Astrocyte of the spinal cord (primary cell): ENCODE measurements around the gene LAMA3.

Experiments used
- DNase-seq: peaks from one replicate; pipeline ENCODE4 v3.0.0; 2011; ENCODE audit warnings: low read depth, low spot score
- H3K4me3 ChIP-seq: 2 replicates; pipeline ENCODE4 v1.5.1; 2011; ENCODE audit warnings: low read depth, mild to moderate bottlenecking, low read length, moderate library complexity
- CTCF ChIP-seq: IDR thresholded peaks from 2 replicates; pipeline ENCODE4 v1.5.1; 2012; ENCODE audit warnings: low read depth, mild to moderate bottlenecking, low read length, inconsistent platforms
- in situ Hi-C: cut with HindIII; loops from 2 replicates; pipeline ENCODE4 v1.10.0; 2017; ENCODE audit warnings: low sequenced_read_pairs

Gene LAMA3

GRCh38 chr18:23964282-23965238 lies 275.3 kb downstream of the LAMA3 start:
- in situ Hi-C loops = no loop called here
- DNase-seq = no peak
- TF ChIP-seq CTCF = no peak
- H3K4me3 ChIP-seq = no peak overlapping the region

GRCh38 chr18:23966909-23967308 lies 277.7 kb downstream of the LAMA3 start:
- no peak for DNase-seq
- in situ Hi-C loops = no loop called here

GRCh38 chr18:23967321-23968089 lies 278.3 kb downstream of the LAMA3 start:
- DNase-seq = no peak
- no peak for TF ChIP-seq CTCF
- in situ Hi-C loops = no loop called here
- no peak overlapping the region for H3K4me3 ChIP-seq

More at GRCh38 chr18:23966909-23967308, 277.7 kb downstream of the LAMA3 start:
- no peak overlapping the region for H3K4me3 ChIP-seq
- TF ChIP-seq CTCF = no peak

- TF ChIP-seq CTCF = no peak
- H3K4me3 ChIP-seq = no peak overlapping the region
- no peak for DNase-seq
- in situ Hi-C loops = no loop called here
Observed at GRCh38 chr18:23968638-23969604, 279.7 kb downstream of the LAMA3 start.

- no peak for DNase-seq
- H3K4me3 ChIP-seq = no peak overlapping the region
- in situ Hi-C loops = no loop called here
- TF ChIP-seq CTCF = no peak
Observed at GRCh38 chr18:23969664-23970063, 280.4 kb downstream of the LAMA3 start.
